HUES64 (cell line): ENCODE measurements around the gene CRTC3.
"Not testable (repeated sequence)": the region's sequence is repeated elsewhere in the genome, so short reads cannot be mapped to it uniquely, and the experiment has no call there.

ENCODE experiments used
- H3K27ac ChIP-seq: 2 replicates; pipeline ENCODE4 v1.7.0; 2013; ENCODE audit warnings: low read depth, low read length, inconsistent platforms
- H3K27me3 ChIP-seq: 2 replicates; pipeline ENCODE4 v1.6.1; 2013; ENCODE audit warnings: mild to moderate bottlenecking, low read length; ENCODE audit not compliant: insufficient read depth
- H3K36me3 ChIP-seq: 2 replicates; pipeline ENCODE4 v1.6.1; 2013; ENCODE audit warnings: mild to moderate bottlenecking, low read length; ENCODE audit not compliant: insufficient read depth
- H3K4me1 ChIP-seq: 2 replicates; pipeline ENCODE4 v1.6.1; 2013; ENCODE audit warnings: mild to moderate bottlenecking, low read length, moderate library complexity; ENCODE audit not compliant: insufficient read depth
- H3K4me3 ChIP-seq: 2 replicates; pipeline ENCODE4 v1.5.1; 2013; ENCODE audit warnings: mild to moderate bottlenecking, low read length, moderate library complexity
- H3K9ac ChIP-seq: 2 replicates; pipeline ENCODE4 v1.6.1; 2013; ENCODE audit warnings: mild to moderate bottlenecking, low read depth, low read length
- H3K9me3 ChIP-seq: 2 replicates; pipeline ENCODE4 v1.6.1; 2013; ENCODE audit warnings: low read depth, low read length; ENCODE audit not compliant: insufficient read depth
- WGBS: fragments of 150-250, 120-280 bp; methylation state at CpG from one replicate; pipeline ENCODE4 v1.1.7; 2013; ENCODE audit warnings: missing lambda C conversion rate; 5-methylcytosine and 5-hydroxymethylcytosine counted together

The CRTC3 gene

DNA sequence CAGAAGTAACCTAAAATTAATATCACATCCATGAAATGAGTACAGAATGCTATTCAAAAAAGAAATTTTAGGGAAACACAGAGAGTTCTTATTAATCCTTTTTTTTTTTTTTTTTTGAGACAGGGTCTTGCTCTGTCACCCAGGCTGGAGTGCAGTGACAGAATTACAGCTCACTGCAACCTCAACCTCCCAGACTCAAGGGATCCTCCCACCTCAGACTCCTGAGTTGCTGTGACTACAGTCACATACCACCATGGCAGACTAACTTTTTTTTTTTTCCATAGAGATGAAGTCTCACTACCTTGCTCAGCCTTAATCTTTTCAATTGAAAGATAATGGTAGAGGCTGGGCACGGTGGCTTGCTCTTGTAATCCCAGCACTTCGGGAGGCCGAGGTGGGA, 6.3 kb upstream of the CRTC3 start:
- Histone ChIP-seq H3K4me1 (no peaks in the 10 kb centered on the region), H3K27me3 (peaks cover 4% of the 10 kb centered on the region), H3K27ac (no peak overlapping the region), H3K36me3 (no peaks in the 10 kb centered on the region), H3K9me3 (no peaks in the 10 kb centered on the region), H3K4me3 (no peak overlapping the region), H3K9ac (no peak overlapping the region)
- WGBS, result 95% methylated on average over 3 of the region's 3 CpGs

DNA sequence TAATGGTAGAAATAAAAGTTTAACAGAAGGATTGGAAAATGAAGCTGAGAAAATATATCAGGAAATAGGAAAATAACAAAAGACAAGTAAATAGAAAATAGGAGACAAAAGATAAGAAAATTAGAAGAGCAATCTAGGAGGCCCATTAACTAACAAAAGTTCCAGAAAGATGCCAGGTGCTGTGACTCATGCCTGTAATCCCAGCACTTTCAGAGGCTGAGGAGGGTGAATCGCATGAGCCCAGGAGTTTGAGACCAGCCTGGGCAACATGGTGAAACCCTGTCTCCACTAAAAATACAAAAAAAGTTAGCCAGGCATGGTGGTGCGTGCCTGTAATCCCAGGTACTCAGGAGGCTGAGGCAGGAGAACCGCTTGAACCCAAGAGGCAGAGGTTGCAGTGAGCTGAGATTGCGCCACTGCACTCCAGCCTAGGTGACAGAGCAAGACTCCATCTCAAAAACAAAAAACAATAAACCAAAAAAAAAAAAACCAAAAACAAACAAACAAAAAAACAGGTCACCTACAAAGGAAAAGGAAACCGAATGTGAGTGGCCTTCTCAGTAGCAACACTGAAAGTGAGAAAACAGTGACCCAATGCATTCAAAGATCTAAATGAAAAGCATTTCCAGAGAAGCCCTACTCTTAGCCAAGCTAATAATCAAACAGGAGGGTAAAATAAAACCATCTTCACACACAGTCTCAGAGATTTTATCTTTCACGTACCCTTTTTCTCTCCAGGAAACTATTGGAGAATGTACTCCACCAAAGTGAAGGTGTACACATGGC, 5.5 kb upstream of the CRTC3 start:
- peaks cover 12% of the 10 kb centered on the region for H3K27me3 ChIP-seq
- H3K9ac ChIP-seq, H3K36me3 ChIP-seq, H3K9me3 ChIP-seq, H3K4me1 ChIP-seq, H3K4me3 ChIP-seq, H3K27ac ChIP-seq: not testable (repeated sequence)
- 89% methylated on average over 6 of the region's 6 CpGs for WGBS

GRCh38 chr15:90529011-90529370, 732 bp upstream of the CRTC3 start:
- 55% methylated on average over 15 of the region's 15 CpGs for WGBS
- Histone ChIP-seq H3K9ac (0 out of 2 replicates have a peak overlapping the region, but pooled peaks have one; percentile 61), H3K36me3 (no peaks in the 10 kb centered on the region), H3K9me3 (no peaks in the 10 kb centered on the region), H3K27ac (no peak overlapping the region), H3K27me3 (peaks cover 45% of the 10 kb centered on the region), H3K4me3 (peak overlapping the region; percentile 75), H3K4me1 (no peaks in the 10 kb centered on the region)

DNA sequence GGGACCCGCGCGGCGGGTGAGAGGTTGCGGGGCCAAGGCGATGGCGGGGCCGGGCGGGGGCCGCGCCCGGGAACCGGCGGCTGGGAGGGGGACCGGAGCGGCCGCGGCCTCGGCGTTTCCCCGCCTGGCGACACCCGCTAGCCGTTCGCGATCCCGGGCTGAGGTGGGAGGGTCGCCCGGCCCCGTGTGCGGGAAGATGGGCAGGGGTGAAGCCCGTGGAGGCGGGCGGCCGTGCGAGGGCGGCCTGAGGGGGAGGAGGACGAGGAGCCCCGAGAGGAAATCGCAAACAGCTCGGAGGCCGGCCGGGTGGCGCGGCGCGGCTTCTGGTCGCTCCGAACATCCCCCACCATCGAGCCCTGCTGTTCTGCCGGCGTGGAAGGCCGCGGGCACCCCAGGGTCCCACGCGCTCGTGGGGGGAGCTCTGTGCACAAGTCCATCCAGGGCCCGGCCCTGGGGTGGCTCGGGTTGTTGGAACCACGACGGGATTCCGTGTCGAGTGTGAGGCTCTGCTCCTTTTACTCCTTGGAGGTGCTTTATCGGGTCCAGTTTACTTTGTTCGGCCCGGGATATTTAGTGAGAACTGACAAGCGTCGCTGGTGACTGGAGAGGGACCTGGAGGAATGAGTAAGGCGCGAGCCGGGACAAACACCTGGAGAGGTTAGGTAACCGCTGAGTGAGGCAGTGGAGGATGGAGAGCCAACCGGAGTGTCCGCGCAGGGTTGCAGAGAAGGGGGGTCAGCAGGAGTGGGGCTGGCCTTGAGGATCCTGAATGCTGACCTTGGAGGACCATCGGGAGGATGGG, 728 bp downstream of the CRTC3 start:
- H3K27me3 ChIP-seq, result peaks cover 45% of the 10 kb centered on the region
- under 1% methylated on average over 76 of the region's 76 CpGs for WGBS
- H3K9ac ChIP-seq, result peak overlapping the region; percentile 61; the same call in 1 of the 2 replicates
- H3K27ac ChIP-seq, result no peak overlapping the region
- H3K4me3 ChIP-seq, result peak overlapping the region; percentile 75
- H3K9me3 ChIP-seq, result no peaks in the 10 kb centered on the region
- no peaks in the 10 kb centered on the region for H3K4me1 ChIP-seq
- H3K36me3 ChIP-seq, result no peaks in the 10 kb centered on the region

DNA sequence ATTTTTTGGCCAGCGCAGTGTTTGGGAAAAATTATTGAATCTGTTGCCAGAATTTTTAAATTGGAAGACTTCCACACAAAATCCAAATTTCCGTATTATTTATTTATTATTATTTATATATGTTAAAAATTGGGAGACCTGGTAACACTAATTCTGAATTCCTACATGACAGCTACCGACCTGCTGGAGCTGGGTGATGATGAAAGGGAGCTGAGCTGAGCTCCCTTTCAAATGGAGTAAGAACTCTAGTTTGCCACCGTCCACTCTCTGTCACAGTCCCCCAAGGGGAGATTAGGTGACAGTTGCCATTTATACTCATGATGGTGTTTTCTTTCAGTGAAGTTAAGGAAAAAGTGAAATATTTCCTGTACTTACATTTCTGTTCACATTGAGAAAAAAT, 1.4 kb downstream of the CRTC3 start:
- H3K4me3 ChIP-seq, result peak overlapping the region; percentile 75
- H3K9ac ChIP-seq, result no peak overlapping the region
- H3K36me3 ChIP-seq, result no peaks in the 10 kb centered on the region
- H3K27me3 ChIP-seq, result peaks cover 45% of the 10 kb centered on the region
- H3K4me1 ChIP-seq, result no peaks in the 10 kb centered on the region
- 17% methylated on average over 2 of the region's 4 CpGs for WGBS
- no peak overlapping the region for H3K27ac ChIP-seq
- no peaks in the 10 kb centered on the region for H3K9me3 ChIP-seq

DNA sequence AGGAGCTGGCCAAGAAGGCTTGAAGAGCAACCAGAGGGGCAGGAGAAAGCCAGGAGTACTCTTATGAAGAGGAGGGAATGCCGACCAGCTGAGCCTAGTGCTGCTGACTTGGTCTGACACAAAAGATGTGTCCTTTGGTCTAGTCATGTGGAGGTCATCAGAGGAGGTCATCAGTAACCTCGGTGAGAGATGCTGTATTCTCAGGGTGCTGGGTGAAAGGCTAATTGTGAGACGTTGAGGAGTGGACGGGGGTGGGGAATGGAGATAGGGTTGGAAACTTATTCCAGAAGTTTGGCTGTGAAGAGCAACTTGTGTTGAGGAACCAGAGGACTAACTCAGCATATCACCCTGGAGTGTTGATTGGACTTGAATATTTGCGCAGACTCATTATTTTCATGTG, 5.5 kb downstream of the CRTC3 start:
- WGBS, result 87% methylated on average over 5 of the region's 5 CpGs
- H3K4me1 ChIP-seq, result no peaks in the 10 kb centered on the region
- no peaks in the 10 kb centered on the region for H3K9me3 ChIP-seq
- no peak overlapping the region for H3K27ac ChIP-seq
- H3K36me3 ChIP-seq, result no peaks in the 10 kb centered on the region
- no peak overlapping the region for H3K4me3 ChIP-seq
- peaks cover 24% of the 10 kb centered on the region for H3K27me3 ChIP-seq
- no peak overlapping the region for H3K9ac ChIP-seq

DNA sequence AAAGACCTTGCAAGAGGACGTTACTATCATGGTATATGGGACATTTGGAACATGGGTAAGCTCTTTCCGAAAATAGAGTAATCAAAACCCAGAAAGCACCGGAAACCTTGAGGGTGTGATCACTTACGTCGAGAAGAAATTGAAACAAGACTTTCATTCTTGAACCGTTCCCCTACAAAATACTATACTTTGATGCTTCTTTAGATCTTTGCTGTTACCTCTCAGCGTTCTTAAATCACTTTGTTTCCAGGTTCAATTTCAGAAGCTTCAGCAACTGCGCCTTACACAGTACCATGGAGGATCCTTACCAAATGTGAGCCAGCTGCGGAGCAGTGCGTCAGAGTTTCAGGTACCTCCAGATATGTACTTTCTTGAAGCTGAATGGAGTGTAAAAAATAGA, 10.1 kb downstream of the CRTC3 start:
- no peak overlapping the region for H3K9ac ChIP-seq
- H3K36me3 ChIP-seq, result no peaks in the 10 kb centered on the region
- WGBS, result 95% methylated on average over 10 of the region's 10 CpGs
- H3K4me1 ChIP-seq, result no peaks in the 10 kb centered on the region
- no peaks in the 10 kb centered on the region for H3K27me3 ChIP-seq
- H3K4me3 ChIP-seq, result no peak overlapping the region
- no peak overlapping the region for H3K27ac ChIP-seq
- H3K9me3 ChIP-seq, result no peaks in the 10 kb centered on the region

- no peaks in the 10 kb centered on the region for H3K9me3 ChIP-seq
- no peak overlapping the region for H3K9ac ChIP-seq
- no peaks in the 10 kb centered on the region for H3K36me3 ChIP-seq
- H3K4me1 ChIP-seq, result no peaks in the 10 kb centered on the region
- no peak overlapping the region for H3K4me3 ChIP-seq
- H3K27me3 ChIP-seq, result no peaks in the 10 kb centered on the region
- 86% methylated on average over 3 of the region's 3 CpGs for WGBS
- no peak overlapping the region for H3K27ac ChIP-seq
Measured at GRCh38 chr15:90540768-90541167, 11.0 kb downstream of the CRTC3 start.

GRCh38 chr15:90545095-90545494, 15.4 kb downstream of the CRTC3 start:
- Histone ChIP-seq H3K27me3 (no peaks in the 10 kb centered on the region), H3K36me3 (no peaks in the 10 kb centered on the region), H3K9me3 (no peaks in the 10 kb centered on the region), H3K4me3 (no peak overlapping the region), H3K9ac (no peak overlapping the region), H3K4me1 (no peaks in the 10 kb centered on the region), H3K27ac (no peak overlapping the region)
- WGBS, result 96% methylated on average over 7 of the region's 7 CpGs

- Histone ChIP-seq H3K4me3 (no peak overlapping the region), H3K27ac (no peak overlapping the region), H3K36me3 (no peaks in the 10 kb centered on the region), H3K4me1 (no peaks in the 10 kb centered on the region), H3K9ac (no peak overlapping the region), H3K27me3 (no peaks in the 10 kb centered on the region), H3K9me3 (no peaks in the 10 kb centered on the region)
- WGBS, result 77% methylated on average over 2 of the region's 2 CpGs
Measured at GRCh38 chr15:90547540-90547939, 17.8 kb downstream of the CRTC3 start.

DNA sequence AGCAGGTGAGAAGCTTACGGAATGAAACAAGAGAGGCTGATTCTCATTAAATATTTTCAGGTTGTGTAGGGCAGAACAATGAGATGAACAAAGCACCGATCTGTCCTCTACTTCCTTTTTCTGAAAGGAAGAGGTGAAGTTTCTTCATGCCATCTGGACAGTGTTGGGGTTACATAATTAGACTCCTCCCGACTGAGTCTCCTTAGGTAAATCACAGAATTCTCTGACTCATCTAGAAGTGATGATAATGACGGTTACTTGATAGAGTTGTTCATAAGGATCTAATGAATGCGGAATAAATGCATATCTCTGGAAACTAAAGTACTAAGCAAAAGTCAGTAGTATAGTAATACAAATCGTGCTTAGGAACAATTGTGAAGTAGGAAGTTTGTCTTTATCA, 21.2 kb downstream of the CRTC3 start:
- Histone ChIP-seq H3K36me3 (no peaks in the 10 kb centered on the region), H3K4me1 (no peaks in the 10 kb centered on the region), H3K9ac (no peak overlapping the region)

More for the DNA sequence above, 21.2 kb downstream of the CRTC3 start:
- Histone ChIP-seq H3K9me3 (no peaks in the 10 kb centered on the region), H3K4me3 (no peak overlapping the region), H3K27ac (no peak overlapping the region), H3K27me3 (no peaks in the 10 kb centered on the region)
- 94% methylated on average over 6 of the region's 6 CpGs for WGBS
